Fibroblast of the aortic adventitia (primary cell): ENCODE results near the gene CCDC146. TPM values are rescaled to one million over a fixed set of nuclear protein-coding genes. Genes with fewer than 3 reads are reported as not detected.

ENCODE experiments used
- DNase-seq: peaks from one replicate; pipeline ENCODE4 v3.0.0-alpha.2; 2010; ENCODE audit warnings: low read depth
- H3K4me3 ChIP-seq: 2 replicates; pipeline ENCODE4 v1.5.1; 2011; ENCODE audit warnings: low read depth, mild to moderate bottlenecking, control low read depth, low read length, moderate library complexity
- total RNA-seq: library from RNA; depleted of rRNA; stranded (reverse); fragments of >200 nt; gene quantifications from 2 replicates; pipeline ENCODE4 v1.2.3, GENCODE V29; 2012; ENCODE audit warnings: low replicate concordance
- TF ChIP-seq, protein P1 (sequence below): IDR thresholded peaks from 2 replicates; pipeline ENCODE4 v1.5.1; 2011; ENCODE audit warnings: mild to moderate bottlenecking, low read length, control low read depth, inconsistent platforms; ENCODE audit not compliant: insufficient read depth

Gene CCDC146
- total RNA-seq, 1 donor = 1.4 TPM

DNA sequence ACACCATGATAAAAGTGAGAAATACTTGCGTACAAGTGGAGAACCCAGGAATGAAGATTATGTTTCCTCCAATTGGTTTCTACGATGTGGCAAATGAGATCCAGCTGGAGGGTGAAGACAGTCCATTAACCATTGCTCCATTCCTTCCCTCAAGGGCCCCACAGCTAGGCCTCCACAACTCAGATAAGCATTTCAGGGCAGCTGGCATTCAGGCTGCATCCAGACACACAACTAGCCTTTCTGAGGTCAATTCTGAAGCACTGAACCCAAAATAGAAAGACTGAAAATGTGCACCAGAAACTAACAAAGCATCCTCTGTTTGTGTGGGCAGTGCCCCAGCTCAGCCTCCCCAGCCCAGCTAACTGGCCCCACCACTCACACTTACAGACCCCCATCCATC lies 198.9 kb downstream of the CCDC146 start:
- TF ChIP-seq, protein P1, sequence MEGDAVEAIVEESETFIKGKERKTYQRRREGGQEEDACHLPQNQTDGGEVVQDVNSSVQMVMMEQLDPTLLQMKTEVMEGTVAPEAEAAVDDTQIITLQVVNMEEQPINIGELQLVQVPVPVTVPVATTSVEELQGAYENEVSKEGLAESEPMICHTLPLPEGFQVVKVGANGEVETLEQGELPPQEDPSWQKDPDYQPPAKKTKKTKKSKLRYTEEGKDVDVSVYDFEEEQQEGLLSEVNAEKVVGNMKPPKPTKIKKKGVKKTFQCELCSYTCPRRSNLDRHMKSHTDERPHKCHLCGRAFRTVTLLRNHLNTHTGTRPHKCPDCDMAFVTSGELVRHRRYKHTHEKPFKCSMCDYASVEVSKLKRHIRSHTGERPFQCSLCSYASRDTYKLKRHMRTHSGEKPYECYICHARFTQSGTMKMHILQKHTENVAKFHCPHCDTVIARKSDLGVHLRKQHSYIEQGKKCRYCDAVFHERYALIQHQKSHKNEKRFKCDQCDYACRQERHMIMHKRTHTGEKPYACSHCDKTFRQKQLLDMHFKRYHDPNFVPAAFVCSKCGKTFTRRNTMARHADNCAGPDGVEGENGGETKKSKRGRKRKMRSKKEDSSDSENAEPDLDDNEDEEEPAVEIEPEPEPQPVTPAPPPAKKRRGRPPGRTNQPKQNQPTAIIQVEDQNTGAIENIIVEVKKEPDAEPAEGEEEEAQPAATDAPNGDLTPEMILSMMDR = no peak
- no peak overlapping the region for H3K4me3 ChIP-seq
- DNase-seq = no peak

DNA sequence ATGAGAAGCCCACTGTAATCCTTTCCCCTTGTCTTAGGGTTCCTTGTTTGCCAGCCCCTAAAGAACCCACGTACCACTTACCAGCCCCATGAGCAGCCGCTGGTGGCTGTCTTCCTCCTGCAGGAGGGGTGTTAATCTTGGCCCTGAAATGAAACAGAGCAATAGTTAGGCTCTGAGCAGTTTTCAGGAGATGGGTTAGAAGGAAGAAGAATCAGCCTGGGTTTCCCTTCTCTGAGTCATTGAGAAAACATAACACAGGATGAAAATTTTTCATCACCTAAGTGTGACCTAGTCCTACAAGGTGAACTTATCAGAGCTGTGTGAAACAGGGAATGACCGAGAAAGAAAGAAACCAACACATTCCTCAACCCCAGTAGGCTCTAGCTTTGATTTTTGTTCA lies 203.7 kb downstream of the CCDC146 start:
- TF ChIP-seq, protein P1 = no peak
- DNase-seq = no peak
- H3K4me3 ChIP-seq = no peak overlapping the region

DNA sequence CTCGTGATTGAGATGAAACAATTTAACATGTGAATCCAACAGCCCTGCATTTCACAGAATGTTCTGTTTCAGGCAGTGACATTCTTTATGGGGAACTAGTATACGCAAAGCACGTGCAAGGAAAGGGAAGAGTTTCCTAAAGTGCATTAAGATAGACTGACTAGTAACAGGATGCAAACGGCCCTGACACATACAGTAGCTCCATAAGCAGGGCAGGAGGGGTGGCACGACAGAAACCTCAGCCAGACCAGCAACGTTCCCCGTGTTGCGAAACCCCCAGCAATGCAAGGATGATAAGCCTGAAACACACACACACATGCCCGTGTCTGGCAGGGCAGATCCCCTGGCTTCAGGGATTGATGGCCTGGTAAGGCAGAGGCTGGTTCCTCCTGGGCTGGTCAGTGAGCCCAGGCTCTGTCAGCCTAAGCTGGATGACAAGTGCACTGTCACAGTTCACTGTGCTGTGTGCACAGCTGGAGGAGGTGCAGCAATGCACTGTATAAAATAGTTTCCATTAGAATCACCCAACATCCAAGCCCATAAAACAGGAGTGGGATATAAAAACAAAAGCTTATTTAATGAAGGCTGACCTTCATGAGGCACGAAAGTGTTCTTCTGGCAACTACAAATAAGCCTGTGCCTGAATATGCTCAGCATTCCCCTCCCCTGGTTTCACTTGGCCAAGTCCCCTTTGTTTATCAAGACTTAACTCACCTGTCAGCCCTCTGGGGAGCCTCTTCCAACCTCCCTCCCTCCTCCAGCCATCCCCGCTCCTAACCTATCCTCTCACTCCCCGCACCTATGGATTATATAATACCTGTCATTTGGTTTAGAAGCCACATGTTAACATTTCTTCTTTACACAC lies 204.9 kb downstream of the CCDC146 start:
- TF ChIP-seq, protein P1 = no peak
- peak; percentile 80 for DNase-seq
- H3K4me3 ChIP-seq = no peak overlapping the region

DNA sequence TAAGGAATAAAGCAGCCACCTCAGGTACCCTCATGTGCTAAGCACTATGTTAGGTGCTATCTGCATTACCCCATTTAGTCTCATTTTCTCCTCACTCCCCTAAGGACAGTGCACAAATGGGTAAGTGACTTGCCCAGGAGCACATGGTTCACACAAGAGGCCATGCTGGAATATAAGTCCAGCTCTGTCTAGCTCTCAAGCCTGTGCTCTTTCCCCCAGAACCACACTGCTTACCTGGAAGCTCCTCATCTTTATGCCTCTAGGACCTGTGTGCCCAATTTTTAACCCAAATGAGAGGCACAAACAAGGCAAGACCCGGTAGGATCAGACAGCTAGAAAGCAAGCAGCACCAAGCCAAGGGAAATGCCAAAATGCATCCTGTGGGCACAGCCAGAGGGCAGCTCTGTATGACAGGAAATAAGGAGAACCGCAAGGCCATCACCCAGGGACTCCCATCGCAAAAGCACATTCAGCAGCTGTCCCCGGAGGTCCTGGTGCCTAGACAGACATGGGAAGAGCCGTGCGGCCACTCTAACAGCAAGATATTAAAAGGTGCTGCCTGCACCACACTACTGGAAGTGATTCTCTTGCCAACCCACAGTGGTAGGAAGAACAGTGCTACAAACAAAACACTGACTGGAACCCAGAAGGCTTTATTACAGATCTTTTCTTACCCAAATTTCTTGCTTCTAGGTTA lies 205.7 kb downstream of the CCDC146 start:
- TF ChIP-seq, protein P1 = no peak
- DNase-seq = no peak
- H3K4me3 ChIP-seq = no peak overlapping the region

DNA sequence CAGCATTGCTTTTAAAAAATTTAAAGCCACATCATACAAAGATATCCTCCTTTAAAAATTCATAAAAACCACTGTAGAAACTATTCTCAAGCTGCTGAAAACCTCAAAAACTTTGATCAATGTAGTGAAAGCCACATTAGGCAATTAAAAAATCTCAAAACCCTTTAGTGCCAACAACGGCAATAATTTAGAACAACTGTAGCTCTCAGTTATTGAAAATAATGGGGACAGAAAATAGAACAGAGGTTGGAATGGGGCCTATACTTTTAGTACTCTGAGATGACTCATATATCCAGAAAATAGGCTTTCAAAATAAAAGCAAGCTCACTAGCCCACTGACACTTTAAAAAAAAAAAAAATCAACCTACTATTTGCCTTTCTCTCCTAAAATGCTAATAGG lies 206.3 kb downstream of the CCDC146 start:
- no peak overlapping the region for H3K4me3 ChIP-seq
- DNase-seq = peak; percentile 57
- TF ChIP-seq, protein P1 = no peak

DNA sequence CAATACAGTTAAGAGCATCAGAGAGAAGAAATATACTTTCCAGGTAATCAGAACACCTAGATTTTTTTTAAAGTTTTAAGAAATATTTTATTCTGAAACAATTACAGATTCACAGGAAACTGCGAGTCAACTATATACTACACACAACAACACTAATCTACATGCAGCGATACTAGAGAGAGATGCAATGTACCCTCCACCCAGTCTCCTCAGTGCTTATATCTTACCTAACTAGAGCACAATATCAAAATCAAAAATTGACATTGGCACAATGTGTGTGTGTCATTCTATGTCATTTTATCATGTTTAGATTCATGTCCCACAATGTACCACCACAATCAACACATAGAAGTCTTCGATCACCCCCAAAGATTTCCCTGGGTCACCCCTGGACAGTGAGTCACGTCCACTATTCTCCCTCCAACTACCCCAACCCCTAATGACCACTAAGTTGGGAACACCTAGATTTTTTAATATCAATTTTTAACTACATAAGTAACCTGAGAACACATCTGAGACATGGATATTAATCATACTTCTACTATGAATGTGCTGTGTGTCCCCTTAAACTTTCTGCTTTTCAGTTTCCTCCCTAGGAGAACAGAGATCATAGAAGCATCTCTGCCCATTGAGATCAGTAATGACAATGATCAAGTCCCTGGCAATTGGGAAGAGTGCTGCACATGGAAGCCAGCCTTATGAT lies 207.2 kb downstream of the CCDC146 start:
- H3K4me3 ChIP-seq = no peak overlapping the region
- no peak for DNase-seq
- TF ChIP-seq, protein P1 = no peak
